GM19035 (cell line): ENCODE data around the gene LTBP4.
A peak's percentile ranks its signal among the peaks of the same experiment; 100 is the strongest.

ENCODE experiments used
- ATAC-seq: cut with Tn5 transposase; IDR thresholded peaks from one replicate; pipeline ENCODE4 v1.9.1; 2021; ENCODE audit not compliant: unreplicated experiment

LTBP4 gene

GRCh38 chr19:40662925-40663694 lies 61.9 kb downstream of the LTBP4 start:
- peak; percentile 83 for ATAC-seq

GRCh38 chr19:40663695-40664692 lies 62.8 kb downstream of the LTBP4 start:
- no peak for ATAC-seq

DNA sequence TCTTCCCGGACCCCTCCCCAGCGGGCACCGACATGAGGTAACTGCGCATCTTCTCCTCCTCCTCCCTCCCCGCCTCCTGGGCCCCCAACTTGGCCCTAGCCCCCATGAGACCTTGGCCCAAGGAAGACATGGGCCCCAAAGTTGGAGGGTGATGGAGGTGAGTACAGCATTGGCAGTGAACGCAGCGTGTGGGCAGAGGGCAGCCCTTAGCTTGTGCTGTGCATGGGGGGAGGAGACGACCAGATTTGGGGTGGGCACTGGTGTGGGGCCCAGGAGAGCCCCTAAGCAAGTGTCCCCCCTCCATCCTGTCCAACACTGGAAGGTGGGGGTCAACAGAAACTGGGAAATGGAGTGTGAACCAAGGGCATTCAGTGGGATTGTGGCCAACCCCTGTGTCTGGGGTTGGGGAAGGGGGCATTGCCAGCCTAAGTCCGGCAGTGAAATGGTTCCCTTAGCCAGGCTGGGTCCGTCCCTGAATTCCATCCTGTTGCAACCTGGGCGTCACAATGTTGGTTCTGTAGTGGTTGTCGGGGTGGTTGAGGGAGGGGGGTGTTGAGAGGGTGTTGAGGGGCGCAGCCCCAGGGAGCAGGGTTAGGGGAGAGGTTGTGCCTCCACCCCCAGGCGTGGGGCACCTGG lies 65.8 kb downstream of the LTBP4 start:
- no peak for ATAC-seq

DNA sequence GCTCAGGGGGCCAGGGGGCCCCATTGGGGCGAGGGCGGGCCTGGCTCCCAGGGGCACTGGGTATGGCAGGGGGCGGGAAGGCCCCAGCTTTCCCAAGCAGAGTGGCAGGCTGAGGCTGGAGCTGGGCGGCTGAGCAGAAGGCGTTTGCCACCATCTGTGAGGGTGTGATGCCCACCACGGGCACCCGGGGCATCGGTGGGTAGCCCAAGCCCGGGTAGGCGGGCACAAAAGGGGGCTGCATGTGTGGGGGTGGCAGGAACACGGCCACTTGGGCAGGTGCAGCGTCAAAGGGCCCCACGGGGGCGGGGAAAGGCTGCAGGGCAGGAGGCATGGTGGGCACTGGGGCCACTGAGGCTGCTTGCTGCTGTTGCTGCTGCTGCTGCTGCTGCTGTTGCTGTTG lies 66.4 kb downstream of the LTBP4 start:
- no peak for ATAC-seq

DNA sequence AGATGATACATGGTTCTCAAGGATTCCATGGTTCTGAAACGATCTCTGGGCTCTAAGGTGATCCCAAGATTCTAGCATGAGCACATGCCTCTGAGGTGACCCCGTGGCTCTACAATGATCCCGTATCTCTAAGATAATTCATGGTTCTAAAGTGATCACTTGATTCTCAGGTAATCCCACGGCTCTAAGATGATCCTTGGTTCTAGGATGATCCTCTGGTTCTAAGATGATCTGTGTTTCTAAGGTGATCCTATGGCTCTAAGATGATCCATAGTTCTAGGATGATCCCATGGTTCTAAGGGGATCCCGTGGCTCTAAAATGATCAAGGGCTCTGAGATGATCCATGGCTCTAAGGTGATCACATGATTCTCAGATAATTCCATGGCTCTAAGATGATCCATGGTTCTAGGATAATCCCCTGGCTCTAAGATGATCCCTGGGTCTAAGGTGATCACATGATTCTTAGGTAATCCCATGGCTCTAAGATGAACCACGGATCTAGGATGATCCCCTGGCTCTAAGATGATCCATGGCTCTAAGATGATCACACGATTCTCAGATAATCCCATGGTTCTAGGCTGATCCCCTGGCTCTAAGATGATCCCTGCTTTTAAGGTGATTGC lies 67.9 kb downstream of the LTBP4 start:
- no peak for ATAC-seq

GRCh38 chr19:40671404-40671803 lies 70.2 kb downstream of the LTBP4 start:
- ATAC-seq = no peak

DNA sequence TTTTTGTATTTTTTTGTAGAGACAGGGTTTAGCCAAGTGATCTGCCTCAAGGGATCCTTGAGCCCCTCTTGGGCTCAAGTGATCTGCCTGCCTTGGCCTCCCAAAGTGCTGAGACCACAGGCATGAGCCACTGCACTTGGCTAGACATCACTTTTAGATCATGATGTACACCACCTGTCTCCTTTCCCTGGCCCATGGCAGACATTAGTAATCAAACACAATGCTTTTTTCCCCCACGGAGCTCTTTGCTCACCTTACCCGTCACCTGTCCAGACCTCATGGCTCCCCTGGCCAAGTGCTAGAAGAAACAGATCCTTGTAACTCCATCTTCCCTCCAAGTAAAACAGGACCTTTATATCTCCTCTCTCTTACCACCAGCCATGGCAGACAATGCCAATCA lies 70.9 kb downstream of the LTBP4 start:
- ATAC-seq = no peak

- no peak for ATAC-seq
These were observed 71.6 kb downstream of the LTBP4 start for GRCh38 chr19:40672573-40673299.

DNA sequence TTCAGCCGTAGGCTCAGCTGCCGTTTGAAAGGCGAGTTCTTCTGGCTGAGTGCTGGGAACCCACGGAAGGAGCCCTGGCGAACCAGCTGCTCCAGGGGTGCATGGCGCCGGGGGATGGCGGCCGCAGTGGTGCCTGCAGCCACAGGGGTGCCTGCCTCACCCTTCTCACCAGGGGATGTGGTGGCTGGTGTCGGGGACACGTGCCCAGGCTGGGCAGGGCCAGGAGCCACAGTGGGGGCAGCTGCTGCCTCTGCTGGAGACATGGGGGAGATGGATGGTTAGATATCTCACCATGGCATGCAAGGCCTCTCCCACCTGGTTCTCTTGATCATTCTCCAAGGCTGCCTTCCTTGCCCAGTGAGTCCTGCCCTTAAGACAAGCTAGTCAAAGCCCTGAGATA lies 72.2 kb downstream of the LTBP4 start:
- ATAC-seq = no peak

- ATAC-seq = no peak
These were observed 73.1 kb downstream of the LTBP4 start for GRCh38 chr19:40674291-40674690.

GRCh38 chr19:40677156-40677555 lies 76.0 kb downstream of the LTBP4 start:
- ATAC-seq = no peak
